MCF 10A (cell line): ENCODE results near the gene ZMIZ1. TPM values are rescaled to one million over a fixed set of nuclear protein-coding genes. Genes with fewer than 3 reads are reported as not detected.

Source experiments
- BruUV-seq: library from RNA; stranded (reverse); fragments of 400-500 nt; replicated peaks from 2 replicates; lab custom pipeline; 2021; lab: Mats Ljungman, UMichigan
- CTCF ChIA-PET: fragments of 300-600 bp; sonication (Branson Sonifier 250); formaldehyde crosslinking; extraction: SDS; loops from one replicate; lab custom pipeline; 2021; ENCODE audit warnings: antibody characterized with exemption, inconsistent platforms; lab: Yijun Ruan, JAX
- POLR2A ChIA-PET: fragments of 300-600, 350-650 bp; sonication (Branson Sonifier 250); formaldehyde crosslinking; extraction: SDS; loops from one replicate; lab custom pipeline; 2020; ENCODE audit warnings: antibody characterized with exemption, inconsistent platforms; lab: Yijun Ruan, JAX
- DNase-seq: peaks from one replicate; pipeline ENCODE4 v3.0.0-alpha.2; 2018; ENCODE audit not compliant: unreplicated experiment
- H3K27ac Mint-ChIP-seq: one replicate; pipeline ENCODE4 v1.8.0; 2022; ENCODE audit warnings: mild to moderate bottlenecking, low read depth, mixed read lengths; ENCODE audit not compliant: unreplicated experiment
- H3K27me3 Mint-ChIP-seq: one replicate; pipeline ENCODE4 v1.8.0; 2022; ENCODE audit warnings: mixed read lengths; ENCODE audit not compliant: insufficient read depth, unreplicated experiment
- H3K36me3 Mint-ChIP-seq: one replicate; pipeline ENCODE4 v1.8.0; 2022; ENCODE audit warnings: mild to moderate bottlenecking, moderate library complexity, mixed read lengths; ENCODE audit not compliant: insufficient read depth, unreplicated experiment
- H3K4me1 Mint-ChIP-seq: one replicate; pipeline ENCODE4 v1.8.0; 2022; ENCODE audit warnings: mixed read lengths; ENCODE audit not compliant: insufficient read depth, unreplicated experiment
- H3K4me3 Mint-ChIP-seq: one replicate; pipeline ENCODE4 v1.8.0; 2022; ENCODE audit warnings: mild to moderate bottlenecking, moderate library complexity, mixed read lengths; ENCODE audit not compliant: unreplicated experiment
- H3K9me3 Mint-ChIP-seq: one replicate; pipeline ENCODE4 v1.8.0; 2022; ENCODE audit warnings: mixed read lengths; ENCODE audit not compliant: unreplicated experiment
- CTCF ChIP-seq: fragments of 200-600 bp; IDR thresholded peaks from one replicate; pipeline ENCODE4 v1.8.0; 2022; ENCODE audit warnings: antibody characterized with exemption, mild to moderate bottlenecking; ENCODE audit not compliant: unreplicated experiment
- intact Hi-C: fragments of 100-400 bp; cut with micrococcal nuclease; formaldehyde crosslinking; loops from 2 replicates; pipeline ENCODE4 v1.14.1; 2022
- total RNA-seq: library from RNA; stranded (reverse); gene quantifications from 2 replicates; pipeline ENCODE4 v1.2.3, GENCODE V29; 2022

The ZMIZ1 gene
- total RNA-seq, 1 experiment from 2014 or later: 15.5 TPM

- peaks cover 16% of the 10 kb centered on the region for H3K4me1 Mint-ChIP-seq
- POLR2A ChIA-PET: no interaction called here
Observed at GRCh38 chr10:79142064-79142491, 73.3 kb downstream of the ZMIZ1 start.

GRCh38 chr10:79142522-79143309 is 74.0 kb downstream of the ZMIZ1 start:
- intact Hi-C loops: no loop called here
- DNase-seq: no peak
- H3K27ac Mint-ChIP-seq: no peak overlapping the region
- H3K9me3 Mint-ChIP-seq: no peaks in the 10 kb centered on the region
- H3K36me3 Mint-ChIP-seq: peaks cover 18% of the 10 kb centered on the region
- BruUV-seq: no TSS peak
- POLR2A ChIA-PET: no interaction called here
- CTCF ChIA-PET: interaction anchor here (0.9 kb wide), 1 partner anchor 52 kb away, joined by 4 read pairs; no protein-coding TSS in a partner anchor
- no peak for TF ChIP-seq CTCF
- H3K4me1 Mint-ChIP-seq: peaks cover 14% of the 10 kb centered on the region
- H3K4me3 Mint-ChIP-seq: no peak overlapping the region
- no peaks in the 10 kb centered on the region for H3K27me3 Mint-ChIP-seq

More at GRCh38 chr10:79142064-79142491, 73.3 kb downstream of the ZMIZ1 start:
- CTCF ChIA-PET: interaction anchor here (0.6 to 0.9 kb wide), 2 partner anchors 53 to 75 kb away, joined by 3 to 4 read pairs; no protein-coding TSS in a partner anchor
- Mint-ChIP-seq H3K27me3 (no peaks in the 10 kb centered on the region), H3K36me3 (peaks cover 19% of the 10 kb centered on the region), H3K27ac (no peak overlapping the region), H3K4me3 (no peak overlapping the region), H3K9me3 (no peaks in the 10 kb centered on the region)
- no peak for DNase-seq
- no TSS peak for BruUV-seq
- intact Hi-C loops: no loop called here
- no peak for TF ChIP-seq CTCF

- CTCF ChIA-PET: no interaction called here
- POLR2A ChIA-PET: no interaction called here
- no peak for TF ChIP-seq CTCF
- no TSS peak for BruUV-seq
- Mint-ChIP-seq H3K4me1 (peaks cover 24% of the 10 kb centered on the region), H3K27ac (no peak overlapping the region), H3K36me3 (peaks cover 18% of the 10 kb centered on the region), H3K27me3 (no peaks in the 10 kb centered on the region), H3K9me3 (no peaks in the 10 kb centered on the region), H3K4me3 (no peak overlapping the region)
- DNase-seq: no peak
- intact Hi-C loops: no loop called here
Observed at GRCh38 chr10:79143879-79144278, 75.1 kb downstream of the ZMIZ1 start.

GRCh38 chr10:79144351-79145173 is 75.8 kb downstream of the ZMIZ1 start:
- ChIA-PET POLR2A (no interaction called here), CTCF (interaction anchor here (1.2 kb wide), 1 partner anchor 51 kb away, joined by 6 read pairs; no protein-coding TSS in a partner anchor)
- Mint-ChIP-seq H3K36me3 (peaks cover 18% of the 10 kb centered on the region), H3K27ac (no peak overlapping the region), H3K4me1 (peaks cover 31% of the 10 kb centered on the region), H3K4me3 (no peak overlapping the region), H3K9me3 (no peaks in the 10 kb centered on the region), H3K27me3 (no peaks in the 10 kb centered on the region)
- TF ChIP-seq CTCF: no peak
- intact Hi-C loops: loop anchor here (5.0 kb wide), 1 partner anchor 32 kb away; no protein-coding TSS in a partner anchor
- BruUV-seq: no TSS peak
- DNase-seq: no peak
